ENCODE results near the gene TUSC2.

DNA sequence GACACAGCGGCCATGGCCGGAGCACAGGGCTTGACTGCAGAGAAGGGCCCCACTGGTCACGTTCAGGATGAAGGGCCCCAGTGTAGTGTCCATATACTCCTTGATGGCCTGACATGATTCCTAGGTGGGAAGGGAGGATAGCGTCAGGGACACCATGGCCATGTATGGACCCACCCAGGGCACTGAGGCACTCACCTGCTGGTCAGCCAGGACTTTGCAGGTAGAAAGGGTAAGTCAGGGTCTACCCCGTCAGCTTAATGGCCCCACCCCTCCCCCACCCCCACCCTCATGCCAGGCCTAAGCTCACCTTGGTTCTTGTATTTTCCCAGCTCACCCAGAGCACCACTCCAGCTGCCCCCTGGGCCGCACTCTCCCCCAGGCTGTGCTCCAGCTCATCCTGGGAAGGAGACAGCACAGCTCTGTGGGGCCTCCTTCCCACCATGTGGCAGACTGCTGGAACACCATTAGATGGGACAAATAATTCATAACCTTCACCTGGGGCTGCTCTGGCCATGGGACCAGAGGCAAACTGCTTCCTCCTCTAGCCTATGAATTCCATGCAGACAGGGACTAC, 27.3 kb downstream of the TUSC2 start:
- TF ChIP-seq, protein P1, sequence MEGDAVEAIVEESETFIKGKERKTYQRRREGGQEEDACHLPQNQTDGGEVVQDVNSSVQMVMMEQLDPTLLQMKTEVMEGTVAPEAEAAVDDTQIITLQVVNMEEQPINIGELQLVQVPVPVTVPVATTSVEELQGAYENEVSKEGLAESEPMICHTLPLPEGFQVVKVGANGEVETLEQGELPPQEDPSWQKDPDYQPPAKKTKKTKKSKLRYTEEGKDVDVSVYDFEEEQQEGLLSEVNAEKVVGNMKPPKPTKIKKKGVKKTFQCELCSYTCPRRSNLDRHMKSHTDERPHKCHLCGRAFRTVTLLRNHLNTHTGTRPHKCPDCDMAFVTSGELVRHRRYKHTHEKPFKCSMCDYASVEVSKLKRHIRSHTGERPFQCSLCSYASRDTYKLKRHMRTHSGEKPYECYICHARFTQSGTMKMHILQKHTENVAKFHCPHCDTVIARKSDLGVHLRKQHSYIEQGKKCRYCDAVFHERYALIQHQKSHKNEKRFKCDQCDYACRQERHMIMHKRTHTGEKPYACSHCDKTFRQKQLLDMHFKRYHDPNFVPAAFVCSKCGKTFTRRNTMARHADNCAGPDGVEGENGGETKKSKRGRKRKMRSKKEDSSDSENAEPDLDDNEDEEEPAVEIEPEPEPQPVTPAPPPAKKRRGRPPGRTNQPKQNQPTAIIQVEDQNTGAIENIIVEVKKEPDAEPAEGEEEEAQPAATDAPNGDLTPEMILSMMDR (IDR thresholded peaks at IDR 0.05): no peak
- TF ChIP-seq, protein P2, sequence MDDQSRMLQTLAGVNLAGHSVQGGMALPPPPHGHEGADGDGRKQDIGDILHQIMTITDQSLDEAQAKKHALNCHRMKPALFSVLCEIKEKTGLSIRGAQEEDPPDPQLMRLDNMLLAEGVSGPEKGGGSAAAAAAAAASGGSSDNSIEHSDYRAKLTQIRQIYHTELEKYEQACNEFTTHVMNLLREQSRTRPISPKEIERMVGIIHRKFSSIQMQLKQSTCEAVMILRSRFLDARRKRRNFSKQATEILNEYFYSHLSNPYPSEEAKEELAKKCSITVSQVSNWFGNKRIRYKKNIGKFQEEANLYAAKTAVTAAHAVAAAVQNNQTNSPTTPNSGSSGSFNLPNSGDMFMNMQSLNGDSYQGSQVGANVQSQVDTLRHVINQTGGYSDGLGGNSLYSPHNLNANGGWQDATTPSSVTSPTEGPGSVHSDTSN (IDR thresholded peaks at IDR 0.05): no peak
- TF ChIP-seq, protein P3, sequence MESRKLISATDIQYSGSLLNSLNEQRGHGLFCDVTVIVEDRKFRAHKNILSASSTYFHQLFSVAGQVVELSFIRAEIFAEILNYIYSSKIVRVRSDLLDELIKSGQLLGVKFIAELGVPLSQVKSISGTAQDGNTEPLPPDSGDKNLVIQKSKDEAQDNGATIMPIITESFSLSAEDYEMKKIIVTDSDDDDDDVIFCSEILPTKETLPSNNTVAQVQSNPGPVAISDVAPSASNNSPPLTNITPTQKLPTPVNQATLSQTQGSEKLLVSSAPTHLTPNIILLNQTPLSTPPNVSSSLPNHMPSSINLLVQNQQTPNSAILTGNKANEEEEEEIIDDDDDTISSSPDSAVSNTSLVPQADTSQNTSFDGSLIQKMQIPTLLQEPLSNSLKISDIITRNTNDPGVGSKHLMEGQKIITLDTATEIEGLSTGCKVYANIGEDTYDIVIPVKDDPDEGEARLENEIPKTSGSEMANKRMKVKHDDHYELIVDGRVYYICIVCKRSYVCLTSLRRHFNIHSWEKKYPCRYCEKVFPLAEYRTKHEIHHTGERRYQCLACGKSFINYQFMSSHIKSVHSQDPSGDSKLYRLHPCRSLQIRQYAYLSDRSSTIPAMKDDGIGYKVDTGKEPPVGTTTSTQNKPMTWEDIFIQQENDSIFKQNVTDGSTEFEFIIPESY (IDR thresholded peaks at IDR 0.05; ENCODE audit: borderline replicate concordance, low read depth): no peak
- TF ChIP-seq TEAD4 (IDR thresholded peaks at IDR 0.05; ENCODE audit: borderline replicate concordance, insufficient read depth): no peak
- TF ChIP-seq GABPA (IDR thresholded peaks at IDR 0.05; ENCODE audit: low read depth): no peak
- no peak for TF ChIP-seq NFIC (IDR thresholded peaks at IDR 0.05; ENCODE audit: borderline replicate concordance)
- no peak for TF ChIP-seq EZH2phosphoT487 (IDR thresholded peaks at IDR 0.05; ENCODE audit: borderline replicate concordance, low read depth)
- TF ChIP-seq RXRA (IDR thresholded peaks at IDR 0.05; ENCODE audit: borderline replicate concordance, low read depth): no peak
- no peak for TF ChIP-seq SMC3 (IDR thresholded peaks at IDR 0.05; ENCODE audit: low read depth, low read length)
